Gastrocnemius medialis (tissue), 4 donors: Measurements from ENCODE around the gene RPL29. TPM values are rescaled to one million over a fixed set of nuclear protein-coding genes. Genes with fewer than 3 reads are reported as not detected.

Experiments used
- ATAC-seq, 2 donors: fragments of 150-250 bp; one replicate each; pipeline ENCODE4 v1.9.1; 2016
- DNase-seq, 2 donors: peaks; one replicate each; pipeline ENCODE4 v3.0.0-alpha.2; 2019
- H3K27ac ChIP-seq, 4 donors: fragments of 200-600 bp; sonication (generic); 1 replicate in 1 of 4; 2 replicates in 3 of 4; pipeline ENCODE4 v1.5.1; 2016 to 2018; ENCODE audit warnings: mild to moderate bottlenecking in 2 of 4, moderate library complexity in 1 of 4
- H3K27me3 ChIP-seq, 3 donors: fragments of 200-600 bp; sonication (generic) in 2 of 3; 1 replicate in 1 of 3; 2 replicates in 2 of 3; pipeline versions ENCODE4 v1.5.1 to v1.6.0; 2016 to 2019; ENCODE audit warnings: mild to moderate bottlenecking in 1 of 3, moderate library complexity in 1 of 3
- H3K36me3 ChIP-seq, 2 donors: fragments of 200-600 bp; sonication (generic) in 1 of 2; one replicate each; pipeline ENCODE4 v1.5.1; 2017 to 2018
- H3K4me1 ChIP-seq, 2 donors: fragments of 200-600 bp; sonication (generic) in 1 of 2; one replicate each; pipeline ENCODE4 v1.5.1; 2016 to 2017; ENCODE audit warnings: mild to moderate bottlenecking in 2 of 2
- H3K4me3 ChIP-seq, 4 donors: fragments of 200-600 bp; sonication (generic) in 3 of 4; 1 replicate in 1 of 4; 2 replicates in 3 of 4; pipeline ENCODE4 v1.5.1; 2016 to 2019; ENCODE audit warnings: mild to moderate bottlenecking in 2 of 4
- H3K9me3 ChIP-seq, 3 donors: fragments of 200-600 bp; sonication (generic) in 2 of 3; 1 replicate in 1 of 3; 2 replicates in 2 of 3; pipeline ENCODE4 v1.5.1; 2016 to 2019
- CTCF ChIP-seq, 5 experiments: fragments of 450-650 bp in 3 of 5; fragments of 200-600 bp in 2 of 5; sonication (generic) in 2 of 5; IDR thresholded peaks in 4 of 5; conservative IDR thresholded peaks in 1 of 5; 1 replicate in 4 of 5; 2 replicates in 1 of 5; pipeline ENCODE4 v1.5.1; 2016 to 2019; ENCODE audit warnings: antibody characterized with exemption in 5 of 5, mild to moderate bottlenecking in 3 of 5, moderate library complexity in 3 of 5
- POLR2A ChIP-seq, 2 donors: fragments of 450-650 bp; IDR thresholded peaks; one replicate each; pipeline ENCODE4 v1.6.1; 2017; ENCODE audit warnings: antibody characterized with exemption in 2 of 2, mild to moderate bottlenecking in 2 of 2, moderate library complexity in 2 of 2
- in situ Hi-C, 4 donors: fragments of 200-750 bp; cut with MboI; loops; one replicate each; pipeline versions ENCODE4 v1.15.0 to v1.8.0; 2017; ENCODE audit warnings: low sequenced_read_pairs in 4 of 4
- intact Hi-C: fragments of 100-400 bp; cut with DNase I; formaldehyde crosslinking; loops from one replicate; pipeline ENCODE4 v1.15.1; 2023; ENCODE audit warnings: low total_unique reads
- total RNA-seq, 4 donors: library from RNA; depleted of rRNA; stranded (reverse); fragments of >200 nt; gene quantifications; one replicate each; pipeline versions ENCODE4 v1.1.0 to v1.2.3, GENCODE V29; 2016

RPL29 gene
- total RNA-seq, 4 donors from 2014 or later, result 1,885 to 2,483 (median 2,154) TPM

- DNase-seq (no peak), ATAC-seq (no peak)
- in situ Hi-C loops, result loop anchor here in 2 of 4 donors (10.0 kb wide), 1 partner anchor 49 kb away; the partner anchor contains the start of gene RPL29 (in 2 of the 2)
- Histone ChIP-seq H3K36me3 (peaks cover 0 to 21% of the 10 kb centered on the region in 2 donors), H3K4me3 (no peak overlapping the region), H3K4me1 (peaks cover 13 to 17% of the 10 kb centered on the region in 2 donors), H3K9me3 (no peaks in the 10 kb centered on the region), H3K27me3 (no peaks in the 10 kb centered on the region), H3K27ac (no peak overlapping the region)
- intact Hi-C loops, result no loop called here
- no peak for TF ChIP-seq POLR2A (IDR thresholded peaks at IDR 0.05)
Measured at GRCh38 chr3:51945926-51946705, 49.6 kb downstream of the RPL29 start.

GRCh38 chr3:51945031-51945840 lies 50.5 kb downstream of the RPL29 start:
- ATAC-seq (no peak), DNase-seq (no peak)
- in situ Hi-C loops (loop anchor here in 2 of 4 donors (10.0 kb wide), 1 partner anchor 50 kb away; the partner anchor contains the start of gene RPL29 (in 2 of the 2)), intact Hi-C loops (no loop called here)
- peaks cover 22 to 25% of the 10 kb centered on the region in 2 donors for H3K4me1 ChIP-seq
- no peak overlapping the region for H3K27ac ChIP-seq
- no peak for TF ChIP-seq POLR2A (IDR thresholded peaks at IDR 0.05)
- no peak for TF ChIP-seq CTCF (IDR thresholded peaks at IDR 0.05 in 4 of 5, conservative IDR thresholded peaks at IDR 0.05 in 1 of 5)
- no peaks in the 10 kb centered on the region for H3K27me3 ChIP-seq
- peaks cover 0 to 21% of the 10 kb centered on the region in 2 donors for H3K36me3 ChIP-seq
- no peak overlapping the region for H3K4me3 ChIP-seq
- H3K9me3 ChIP-seq, result no peaks in the 10 kb centered on the region

GRCh38 chr3:51944451-51945021 lies 51.2 kb downstream of the RPL29 start:
- Histone ChIP-seq H3K4me3 (no peak overlapping the region), H3K27ac (no peak overlapping the region), H3K9me3 (no peaks in the 10 kb centered on the region), H3K27me3 (no peaks in the 10 kb centered on the region), H3K4me1 (peaks cover 23 to 29% of the 10 kb centered on the region in 2 donors), H3K36me3 (peaks cover 0 to 21% of the 10 kb centered on the region in 2 donors)
- intact Hi-C loops, result no loop called here
- no peak for TF ChIP-seq CTCF (IDR thresholded peaks at IDR 0.05 in 4 of 5, conservative IDR thresholded peaks at IDR 0.05 in 1 of 5)
- no peak for TF ChIP-seq POLR2A (IDR thresholded peaks at IDR 0.05)
- in situ Hi-C loops, result loop anchor here in 2 of 4 donors (10.0 kb wide), 1 partner anchor 50 kb away; the partner anchor contains the start of gene RPL29 (in 2 of the 2)
- ATAC-seq (no peak), DNase-seq (no peak)

Other genes with a start within 250 kb of the RPL29 start
- not detected for gene IQCF6, start 216.7 kb downstream of the RPL29 start, total RNA-seq
- gene IQCF2, start 134.3 kb downstream of the RPL29 start, total RNA-seq, result not detected
- gene IQCF5, start 120.3 kb downstream of the RPL29 start, total RNA-seq, result not detected
- not detected for gene IQCF1, start 92.5 kb downstream of the RPL29 start, total RNA-seq
- 10 to 100 TPM; 19.2 to 25.9 (median 24.9) TPM for gene RRP9, start 54.0 kb downstream of the RPL29 start, total RNA-seq
- 10 to 100 TPM; 10.9 to 19.0 (median 11.4) TPM for gene PARP3, start 53.5 kb downstream of the RPL29 start, total RNA-seq
- 1 to 10 TPM in 1 of 4 donors, under 1 TPM in 3; 0.18 to 2.5 (median 0.37) TPM for gene GPR62, start 40.5 kb downstream of the RPL29 start, total RNA-seq
- gene PCBP4, start 28.4 kb downstream of the RPL29 start, total RNA-seq, result 100 to 1,000 TPM; 184 to 320 (median 199) TPM
- 10 to 100 TPM; 11.2 to 21.0 (median 17.2) TPM for gene ABHD14B, start 21.8 kb downstream of the RPL29 start, total RNA-seq
- 10 to 100 TPM in 3 of 4 donors, 1 to 10 TPM in 1; 8.7 to 37.9 (median 29.9) TPM for gene ABHD14A, start 20.8 kb downstream of the RPL29 start, total RNA-seq
- gene ACY1, start 12.4 kb downstream of the RPL29 start, total RNA-seq, result 10 to 100 TPM; 33.5 to 79.3 (median 43.2) TPM
- gene DUSP7, start 60.7 kb upstream of the RPL29 start, total RNA-seq, result 10 to 100 TPM; 14.0 to 39.7 (median 26.3) TPM
- gene POC1A, start 158.5 kb upstream of the RPL29 start, total RNA-seq, result 1 to 10 TPM in 1 of 4 donors, under 1 TPM in 3; 0.51 to 3.2 (median 0.81) TPM
- 10 to 100 TPM; 61.0 to 99.8 (median 68.4) TPM for gene ALAS1, start 202.3 kb upstream of the RPL29 start, total RNA-seq
- under 1 TPM in 3 of 4 donors, not detected in 1; 0.07 to 0.41 (median 0.13) TPM for gene TLR9, start 229.8 kb upstream of the RPL29 start, total RNA-seq
- gene TWF2, start 243.3 kb upstream of the RPL29 start, total RNA-seq, result 100 to 1,000 TPM in 3 of 4 donors, 10 to 100 TPM in 1; 99.2 to 222 (median 168) TPM
- gene PPM1M, start 249.9 kb upstream of the RPL29 start, total RNA-seq, result 1 to 10 TPM in 3 of 4 donors, under 1 TPM in 1; 0.97 to 5.2 (median 3.5) TPM